Measurements from ENCODE around the gene TTC34.
A peak's percentile ranks its signal among the peaks of the same experiment; 100 is the strongest.

TTC34 gene

DNA sequence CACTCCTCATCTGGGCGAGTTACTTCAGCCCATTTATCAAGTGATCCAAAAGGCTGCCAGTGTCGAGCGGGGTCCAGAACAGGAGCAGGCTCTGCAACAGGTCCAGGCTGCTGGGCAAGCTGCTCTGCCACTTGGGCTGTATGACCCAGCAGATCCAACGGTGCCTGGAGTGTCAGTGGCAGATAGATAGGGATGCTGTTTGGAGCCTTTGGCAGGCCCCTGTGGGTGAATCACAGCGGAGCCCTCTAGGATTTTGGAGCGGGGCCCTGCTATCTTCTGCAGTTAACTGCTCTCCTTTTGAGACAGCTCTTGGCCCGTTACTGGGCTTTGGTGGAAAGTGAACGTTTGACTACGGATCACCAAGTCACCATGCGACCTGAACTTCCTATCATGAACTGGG, 176.2 kb downstream of the TTC34 start:
- no peak for DNase-seq (ENCODE audit: low spot score)

DNA sequence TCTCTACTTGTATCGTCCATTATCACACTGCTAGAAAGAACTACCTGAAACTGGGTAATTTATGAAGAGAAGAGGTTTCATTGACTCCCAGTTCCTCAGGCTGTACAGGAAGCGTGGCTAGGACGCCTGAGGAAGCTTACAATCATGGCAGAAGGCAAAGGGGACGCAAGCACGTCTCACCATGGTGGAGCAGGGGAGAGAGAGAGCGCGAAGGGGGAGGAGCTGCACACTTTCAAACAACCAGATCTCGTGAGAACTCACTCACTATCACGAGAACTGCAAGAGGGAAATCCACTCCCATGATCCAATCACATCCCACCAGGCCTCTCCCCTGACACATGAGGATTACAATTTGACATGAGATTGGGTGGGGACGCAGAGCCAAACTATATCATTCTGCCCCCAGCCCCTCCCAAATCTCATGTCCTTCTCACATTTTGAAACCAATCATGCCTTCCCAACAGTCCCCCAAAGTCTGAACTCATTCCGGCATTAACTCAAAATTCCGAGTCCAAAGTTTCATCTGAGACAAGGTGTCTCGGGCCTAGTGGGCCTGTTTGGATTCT, 176.7 kb downstream of the TTC34 start:
- no peak for DNase-seq (ENCODE audit: low spot score)

DNA sequence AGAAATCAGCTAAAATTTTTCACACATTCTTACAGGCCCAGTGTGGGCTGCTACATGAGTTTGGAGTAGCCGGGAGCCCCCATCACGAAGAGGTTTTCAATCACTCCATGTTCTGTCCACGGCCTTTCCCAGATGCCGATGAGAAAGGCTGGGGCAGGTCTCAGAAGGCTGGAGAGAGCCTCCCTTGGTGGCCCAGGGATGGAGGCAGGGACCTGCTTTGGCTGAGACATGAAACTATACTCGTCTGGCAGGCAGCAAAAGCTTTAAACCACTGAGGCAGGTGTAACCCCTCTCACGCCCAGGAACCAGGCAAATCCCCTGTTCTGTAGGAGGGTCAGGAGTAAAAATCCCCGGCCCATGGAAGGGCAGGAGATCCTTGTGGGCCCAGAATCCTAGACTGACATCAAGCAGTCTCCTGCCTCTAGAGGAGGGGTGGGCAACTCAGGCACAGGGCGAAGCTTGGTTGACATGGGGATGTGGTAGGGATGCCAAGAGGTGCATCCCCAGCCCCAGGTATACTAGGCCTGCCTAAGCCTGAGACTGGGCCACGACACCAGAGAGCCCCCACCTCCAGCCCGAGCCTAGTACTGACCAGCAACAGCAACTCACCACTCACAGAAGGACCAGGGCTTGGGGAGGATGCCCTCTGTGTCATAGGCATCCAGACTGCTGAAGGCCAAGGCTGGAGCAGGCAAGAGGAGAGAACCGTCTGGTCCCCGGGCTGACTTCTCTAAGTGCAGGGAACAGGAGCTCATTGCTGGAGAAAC, 177.7 kb downstream of the TTC34 start:
- no peak for DNase-seq (ENCODE audit: low spot score)

DNA sequence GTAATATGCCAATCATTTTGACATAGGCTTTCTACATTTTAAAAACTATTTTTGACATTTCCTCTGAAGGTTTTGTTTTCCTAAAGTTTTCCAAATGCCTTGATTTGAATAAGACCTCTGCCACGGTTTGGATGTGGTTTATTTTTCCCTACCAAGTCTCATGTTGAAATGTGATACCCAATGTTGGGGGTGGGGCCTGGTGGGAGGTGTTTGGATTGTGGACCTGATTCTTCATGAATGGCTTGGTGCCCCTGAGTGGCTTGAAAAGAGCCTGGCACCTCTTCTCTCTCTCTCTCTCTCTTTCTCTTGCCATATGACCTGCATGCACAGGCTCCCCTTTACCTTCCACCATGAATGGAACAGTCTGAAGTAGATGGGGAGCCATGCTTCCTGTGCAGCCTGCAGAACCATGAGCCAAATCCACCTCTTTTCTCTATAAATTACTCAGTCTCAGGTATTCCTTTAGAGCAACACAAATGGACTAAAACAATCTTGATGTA, 183.5 kb downstream of the TTC34 start:
- DNase-seq (ENCODE audit: low spot score) = no peak

DNA sequence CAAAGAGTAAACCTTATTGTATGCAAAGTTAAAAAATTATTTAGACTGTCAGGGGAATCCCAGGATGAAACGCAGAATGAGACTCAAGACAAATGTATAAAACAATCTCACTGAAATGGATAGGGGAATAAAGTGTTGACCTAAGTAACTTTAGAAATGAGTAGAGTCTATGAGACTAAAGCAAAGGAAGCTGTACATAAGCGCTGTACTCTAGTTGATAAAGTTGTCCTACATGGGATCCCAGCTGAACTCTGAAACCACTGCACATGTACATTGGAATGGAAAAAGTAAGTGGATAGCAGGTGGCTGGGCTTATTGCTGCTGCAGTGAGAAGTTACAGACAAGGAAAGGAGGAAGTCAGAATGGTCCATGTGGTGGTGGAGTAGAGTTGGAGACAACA, 187.3 kb downstream of the TTC34 start:
- no peak for DNase-seq (ENCODE audit: low spot score)

DNA sequence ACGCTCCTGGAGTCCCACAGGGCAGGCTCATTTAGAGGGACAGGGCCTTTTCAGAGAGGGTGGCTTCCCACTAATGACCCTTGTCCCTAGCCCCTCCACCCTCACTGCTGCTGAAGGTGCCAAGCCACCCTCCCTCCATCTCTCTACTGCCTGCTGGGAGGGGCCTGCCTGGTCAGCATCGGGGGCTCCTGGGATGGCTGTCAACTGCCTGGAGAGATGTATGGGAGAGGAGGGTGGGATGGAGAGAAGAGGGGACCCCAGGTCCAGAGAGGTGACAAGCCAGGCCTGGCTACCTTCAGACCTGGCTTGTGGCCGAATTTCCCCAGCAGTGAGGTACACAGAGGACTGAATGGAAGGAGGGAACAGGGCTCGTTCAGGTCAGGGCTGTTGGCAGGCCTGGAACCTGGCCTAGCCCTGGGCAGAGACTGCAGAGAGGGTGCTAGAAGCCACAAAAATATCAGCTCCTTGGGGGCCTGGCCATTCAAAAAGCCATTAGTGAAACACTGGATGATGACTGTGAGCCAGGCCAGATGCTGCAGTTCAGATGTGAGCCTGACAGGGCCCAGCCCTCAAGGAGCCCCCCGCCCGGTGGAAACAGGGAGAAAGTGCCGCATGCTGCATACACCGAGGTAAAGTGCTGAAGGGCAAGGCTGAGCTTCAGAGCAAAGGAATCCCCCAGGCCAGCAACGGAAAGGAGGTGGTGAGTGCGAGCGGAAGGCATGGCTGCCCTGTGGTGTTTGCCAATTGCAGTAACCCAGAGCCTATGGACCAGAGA, 188.7 kb downstream of the TTC34 start:
- DNase-seq (ENCODE audit: low spot score) = no peak

DNA sequence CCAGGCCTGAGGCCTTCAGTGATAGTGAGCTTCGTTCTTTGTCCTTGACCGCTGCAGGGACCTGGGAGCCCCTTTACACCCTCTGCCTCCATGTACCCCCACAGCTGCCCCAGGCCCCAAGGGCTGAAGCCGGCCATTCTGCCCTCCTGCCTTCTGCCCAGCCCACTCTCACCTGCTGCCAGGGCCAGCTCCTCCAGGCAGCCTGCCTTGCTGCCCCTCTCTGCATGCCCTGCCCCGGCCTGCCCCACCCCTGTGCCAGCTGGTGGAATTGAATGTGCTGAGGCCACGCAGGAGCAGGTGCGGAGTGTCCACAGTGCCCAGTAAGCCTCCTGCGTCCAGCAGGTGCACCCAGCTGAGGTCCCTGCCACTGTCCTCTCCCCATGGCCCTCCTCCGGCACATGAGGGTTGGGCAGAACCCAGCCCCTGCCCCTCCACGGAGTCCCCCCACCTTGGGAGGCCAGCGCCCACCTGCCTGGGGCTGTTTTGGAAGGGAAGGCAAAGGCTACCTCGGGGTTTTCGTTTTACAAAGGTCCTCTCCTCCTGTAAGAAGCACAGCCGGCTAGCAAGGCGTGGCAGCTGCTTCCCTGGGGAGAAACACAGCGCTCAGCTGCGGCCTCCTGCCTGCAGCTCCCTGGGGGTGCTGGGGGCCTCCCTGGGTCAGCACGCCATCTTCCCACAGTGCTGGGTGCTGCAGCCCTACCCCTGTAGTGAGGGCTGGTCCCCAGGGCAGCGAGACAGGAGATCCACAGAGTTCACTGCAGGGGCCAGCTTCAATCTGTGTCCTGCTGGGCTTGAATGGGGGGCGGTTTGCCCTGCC, 189.7 kb downstream of the TTC34 start:
- DNase-seq (ENCODE audit: low spot score) = no peak

DNA sequence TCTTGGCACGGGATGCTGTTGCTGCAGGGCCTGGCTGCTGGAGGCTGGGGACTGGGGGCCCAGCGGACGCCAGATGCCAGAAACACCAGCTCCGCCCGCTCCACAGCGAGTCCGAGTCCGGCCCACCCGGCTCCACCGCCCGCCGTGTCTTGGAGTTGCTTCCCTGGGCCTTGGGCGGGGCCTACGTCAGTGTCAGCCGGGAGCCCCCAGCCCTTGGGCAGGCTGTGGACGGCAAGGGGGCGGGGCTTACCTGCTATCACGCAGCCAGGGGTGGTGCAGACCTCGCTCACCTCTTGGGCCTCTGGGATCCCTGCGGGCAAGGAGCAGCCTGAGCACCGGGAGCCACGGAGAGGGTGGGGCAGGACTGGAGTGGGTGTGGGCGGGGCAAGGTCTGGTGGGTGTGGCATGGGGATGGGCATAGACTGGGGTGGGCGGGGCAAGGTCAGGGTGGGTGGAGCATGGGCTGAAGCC, 190.4 kb downstream of the TTC34 start:
- peak; percentile 72 for DNase-seq (ENCODE audit: low spot score)

DNA sequence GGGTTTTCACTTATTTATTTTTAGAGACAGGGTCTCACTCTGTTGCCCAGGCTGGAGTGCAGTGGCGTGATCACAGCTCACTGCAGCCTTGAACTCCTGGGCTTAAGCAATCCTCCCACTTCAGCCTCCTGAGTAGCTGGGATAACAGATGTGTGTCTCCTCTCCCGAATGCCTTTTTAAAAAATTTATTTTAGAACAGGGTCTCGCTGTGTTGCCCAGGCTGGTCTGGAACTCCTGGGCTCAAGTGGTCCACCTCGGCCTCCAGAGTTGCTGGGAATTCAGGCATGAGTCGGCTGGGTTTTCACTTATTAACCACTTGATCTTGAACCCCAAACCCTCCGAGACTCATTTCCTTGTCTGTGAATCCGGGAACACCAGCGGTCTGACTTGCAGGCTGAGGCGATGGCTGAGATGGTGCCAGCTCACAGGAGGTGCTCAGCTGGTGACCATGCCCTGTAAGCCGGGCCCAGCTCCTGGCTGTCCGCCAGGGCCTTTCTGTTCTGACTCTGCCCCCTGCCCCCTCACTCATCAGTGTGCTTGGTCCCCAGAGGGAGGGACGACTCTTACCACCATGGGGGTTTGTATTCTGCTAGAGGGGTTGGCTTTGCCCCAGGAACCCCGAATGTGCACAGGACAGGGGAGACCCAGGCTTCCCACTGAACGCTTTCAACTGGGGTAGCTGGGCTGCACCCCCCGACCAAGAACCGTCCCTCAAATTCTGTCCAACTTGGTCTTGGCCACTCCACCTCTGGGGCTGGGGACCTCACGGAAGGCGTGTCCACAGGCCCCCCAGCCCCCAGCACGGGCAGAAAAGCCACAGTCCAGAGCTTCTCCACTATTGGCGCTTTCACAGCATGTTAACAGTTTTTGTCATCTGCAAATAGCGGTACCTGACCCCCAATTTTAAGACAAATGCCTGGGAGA, 191.2 kb downstream of the TTC34 start:
- no peak for DNase-seq (ENCODE audit: low spot score)

DNA sequence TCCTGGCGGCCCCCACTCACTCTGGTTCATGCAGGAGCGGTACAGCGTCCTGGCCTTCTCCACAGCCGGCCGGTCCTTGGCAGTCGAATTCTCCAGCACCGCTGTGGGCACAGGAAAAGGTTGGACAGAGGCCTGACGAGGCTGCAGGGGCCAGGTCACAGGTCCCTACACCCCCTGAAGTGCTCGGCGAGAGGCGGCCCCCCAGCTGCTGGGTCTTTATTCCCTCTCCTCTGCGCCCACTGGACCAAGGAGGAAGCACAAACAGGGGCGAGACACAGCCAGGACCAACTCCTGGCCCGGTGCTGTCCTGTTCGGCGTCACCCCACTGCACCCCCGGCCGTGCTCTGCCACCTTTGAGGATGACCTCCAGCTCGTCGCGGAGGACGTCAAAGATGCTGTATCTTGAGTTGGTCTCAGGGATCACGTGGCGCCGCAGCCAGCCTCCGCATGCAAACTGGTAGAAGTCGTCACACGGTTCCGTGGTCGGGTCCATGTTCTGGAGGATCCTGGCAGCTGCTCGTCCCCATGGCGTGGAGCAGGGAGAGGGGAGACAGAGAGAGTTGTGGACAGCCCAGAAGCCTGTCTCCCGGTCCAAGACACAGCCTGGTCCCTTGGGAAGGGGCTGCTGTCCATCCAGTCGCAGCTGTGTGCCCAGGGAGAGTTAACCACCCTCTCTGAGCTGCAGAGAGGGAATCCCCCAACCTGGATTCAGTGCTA, 192.0 kb downstream of the TTC34 start:
- no peak for DNase-seq (ENCODE audit: low spot score)

DNA sequence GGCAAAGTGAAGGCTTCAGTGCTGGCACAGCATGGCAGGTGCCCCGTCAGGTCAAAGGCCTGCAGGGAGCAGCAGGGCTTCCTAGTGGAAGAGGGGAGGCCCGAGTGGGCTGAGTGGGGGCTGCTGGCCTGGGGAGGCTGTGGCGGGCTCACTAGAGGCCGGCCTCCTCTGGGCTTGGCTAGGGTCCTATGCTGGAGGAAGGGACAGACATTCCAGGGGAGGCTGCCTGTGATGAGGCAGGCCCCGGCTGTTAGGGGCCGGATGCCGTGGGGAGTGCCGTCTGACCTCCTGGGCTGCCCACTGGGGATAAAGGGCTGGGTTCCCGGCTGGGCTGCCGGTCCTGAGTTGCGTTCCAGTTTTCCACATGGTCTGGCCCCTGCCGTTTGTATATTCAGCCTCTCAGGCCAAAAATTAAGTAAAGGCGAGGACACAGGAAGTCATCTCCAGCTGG, 193.8 kb downstream of the TTC34 start:
- DNase-seq (ENCODE audit: low spot score) = no peak

DNA sequence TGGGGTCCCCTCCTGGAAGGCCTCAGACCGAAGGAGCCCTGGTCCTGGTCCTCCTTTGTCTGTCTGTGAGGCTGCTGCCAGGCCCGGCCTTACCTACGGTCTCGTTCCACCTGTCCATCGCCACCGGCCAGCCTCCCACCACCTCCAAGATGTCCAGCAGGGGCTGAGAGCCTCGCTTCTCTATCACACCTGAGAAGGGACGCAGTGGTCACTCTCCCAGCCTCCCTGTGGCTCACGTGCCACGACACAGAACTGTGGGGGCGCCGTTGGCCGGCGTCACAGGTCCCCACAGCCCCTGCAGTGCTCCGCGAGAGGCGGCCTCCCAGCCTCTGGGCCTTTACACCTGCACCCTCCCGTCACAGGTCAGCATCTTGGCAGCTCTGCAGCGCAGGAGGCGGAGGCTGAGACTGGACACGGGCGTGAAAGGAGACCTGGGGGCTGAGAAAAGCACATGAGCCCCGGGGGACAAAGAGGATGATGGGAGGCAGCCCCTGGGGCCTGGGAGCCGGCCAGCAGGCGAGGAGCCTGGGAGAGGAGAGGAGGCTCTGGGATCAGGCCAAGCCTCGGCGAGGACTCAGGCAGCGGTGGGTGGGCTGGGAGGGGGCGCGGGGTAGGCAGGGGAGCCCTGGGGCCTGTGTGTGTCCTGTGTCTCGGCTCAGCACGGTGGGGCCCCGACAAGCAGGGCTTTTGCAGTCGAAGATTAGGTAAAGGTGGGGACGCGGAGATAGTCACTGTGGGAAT, 194.4 kb downstream of the TTC34 start:
- DNase-seq (ENCODE audit: low spot score) = no peak

DNA sequence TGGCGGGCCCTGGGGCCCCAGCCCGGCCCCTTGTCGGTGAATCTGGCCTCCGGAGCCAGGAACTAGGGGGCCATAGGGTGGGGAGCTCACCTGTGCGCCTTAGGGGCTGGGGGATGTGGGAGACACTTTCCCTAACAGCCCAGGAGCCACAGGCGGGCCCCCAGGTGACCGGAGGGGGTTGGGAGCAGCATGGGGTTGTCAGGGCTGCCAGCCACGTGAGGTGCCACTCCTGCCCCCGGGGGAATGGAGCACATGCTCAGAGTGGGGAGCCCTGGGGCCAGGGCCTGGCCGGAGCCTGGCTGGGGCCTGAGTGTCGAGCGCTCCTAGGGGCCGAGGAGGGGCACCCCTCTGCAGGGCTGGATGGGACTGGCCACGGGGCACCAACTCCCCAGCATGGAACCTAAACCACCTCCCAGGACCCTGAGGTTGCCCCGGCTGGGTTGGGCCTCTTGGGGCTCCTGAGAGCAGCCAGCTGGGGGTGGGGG, 195.1 kb downstream of the TTC34 start:
- DNase-seq (ENCODE audit: low spot score) = no peak

DNA sequence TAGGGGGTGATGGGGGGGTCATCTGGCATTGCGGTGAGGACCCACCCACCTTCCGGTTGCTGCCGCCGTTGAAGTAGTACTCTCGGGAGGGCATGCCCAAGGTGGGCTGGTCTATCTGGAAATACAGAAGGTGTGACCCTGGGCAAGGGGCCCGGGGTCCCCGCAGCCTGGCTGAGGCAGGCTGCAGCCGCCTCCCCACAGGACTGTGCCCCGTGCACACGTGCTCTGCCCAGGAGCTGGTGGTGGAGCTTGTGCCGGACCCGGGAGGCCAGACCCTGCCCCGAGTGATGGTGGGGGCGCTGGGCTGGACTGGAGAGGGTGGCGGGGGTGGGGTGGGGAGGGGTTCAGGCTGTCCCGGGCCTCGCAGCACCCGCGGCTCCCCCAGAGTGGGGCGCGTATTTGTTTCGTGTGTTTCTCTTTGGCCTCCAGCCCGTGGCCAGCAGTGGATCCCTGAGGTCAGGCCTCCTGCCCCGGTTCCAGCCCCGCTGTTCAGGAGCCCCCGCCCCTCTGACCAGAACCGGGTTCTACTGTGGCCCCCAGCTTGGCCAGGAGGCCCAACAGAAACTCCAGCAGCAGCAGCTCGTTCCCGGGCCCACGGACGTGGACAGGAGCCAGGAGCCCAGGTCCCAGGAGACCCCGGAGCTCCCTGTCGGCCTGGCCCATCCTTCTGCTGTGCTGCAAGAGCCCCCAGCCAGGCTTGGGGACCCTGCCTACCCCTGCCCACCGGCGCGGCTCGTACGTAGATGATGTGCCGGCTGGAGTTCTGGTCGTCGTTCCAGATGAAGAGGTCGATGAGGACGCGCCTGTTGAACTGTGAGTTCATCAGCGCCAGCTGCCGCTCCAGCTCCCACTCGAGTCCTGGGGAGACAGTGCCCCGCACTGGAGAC, 195.7 kb downstream of the TTC34 start:
- DNase-seq (ENCODE audit: low spot score) = no peak

DNA sequence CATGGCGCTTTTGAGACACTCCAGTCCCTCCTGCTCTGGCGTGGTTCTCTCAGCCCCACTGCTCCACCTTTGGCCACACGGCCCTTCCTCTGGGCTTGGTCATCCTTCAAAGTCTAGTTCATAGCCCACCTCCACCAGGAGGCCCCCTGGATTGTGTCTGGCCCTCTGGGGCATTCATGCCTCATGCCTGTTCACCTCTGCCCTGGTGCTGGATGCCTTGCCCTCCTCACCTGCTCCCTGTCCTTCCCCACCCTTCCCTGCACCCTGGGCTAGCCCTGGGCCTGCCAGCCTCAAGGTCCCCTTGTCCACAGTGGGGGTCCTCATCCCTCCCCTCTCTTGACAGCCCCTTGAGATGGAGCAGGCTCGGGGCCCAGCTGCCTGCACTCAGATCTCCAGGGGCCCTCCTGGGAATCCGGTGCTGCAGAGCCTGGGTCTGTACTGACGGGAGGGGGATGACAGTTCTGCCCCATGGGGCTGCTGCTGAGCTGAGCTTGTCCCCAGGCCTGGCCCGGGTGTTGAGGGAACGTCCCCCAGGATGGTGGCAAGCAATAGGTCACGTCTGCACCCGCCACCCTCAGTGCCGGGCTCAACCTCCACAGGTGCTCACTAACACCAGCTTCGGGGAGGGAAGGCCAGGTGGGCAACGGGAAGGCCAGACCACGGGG, 196.5 kb downstream of the TTC34 start:
- no peak for DNase-seq (ENCODE audit: low spot score)

DNA sequence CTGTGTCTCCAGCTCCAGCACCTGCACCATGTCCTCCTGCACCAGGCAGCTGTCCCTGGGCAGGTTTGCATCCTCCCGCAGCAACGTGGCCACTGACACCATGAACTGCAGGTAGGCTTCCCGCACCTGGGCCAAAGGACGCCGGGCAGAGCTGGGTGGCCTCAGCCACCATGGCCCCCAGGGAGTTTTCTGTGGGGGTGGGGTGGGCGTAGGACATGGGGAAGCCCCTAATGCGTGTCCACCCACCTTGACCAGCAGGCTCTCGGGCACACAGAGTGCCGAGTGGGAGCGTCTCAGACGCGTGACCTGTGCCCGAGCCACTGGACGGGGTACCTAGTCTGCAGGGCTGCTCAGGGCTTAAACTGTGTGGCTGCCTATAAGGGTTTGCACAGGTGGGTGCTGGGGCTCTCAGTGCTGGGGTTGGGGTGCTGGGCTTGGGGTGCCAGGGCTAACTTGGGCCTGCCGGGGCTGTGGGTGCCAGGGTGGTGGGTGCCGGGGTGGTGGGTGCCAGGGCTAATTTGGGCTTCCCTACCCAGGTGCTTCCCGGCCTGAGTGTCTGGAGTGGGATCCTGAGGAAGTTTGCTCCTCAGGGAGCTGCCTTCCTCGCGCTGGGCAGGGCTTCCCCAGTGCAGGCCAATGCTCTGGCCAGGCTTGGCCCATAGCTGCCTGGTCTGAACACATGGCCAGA, 197.2 kb downstream of the TTC34 start:
- DNase-seq (ENCODE audit: low spot score) = no peak

DNA sequence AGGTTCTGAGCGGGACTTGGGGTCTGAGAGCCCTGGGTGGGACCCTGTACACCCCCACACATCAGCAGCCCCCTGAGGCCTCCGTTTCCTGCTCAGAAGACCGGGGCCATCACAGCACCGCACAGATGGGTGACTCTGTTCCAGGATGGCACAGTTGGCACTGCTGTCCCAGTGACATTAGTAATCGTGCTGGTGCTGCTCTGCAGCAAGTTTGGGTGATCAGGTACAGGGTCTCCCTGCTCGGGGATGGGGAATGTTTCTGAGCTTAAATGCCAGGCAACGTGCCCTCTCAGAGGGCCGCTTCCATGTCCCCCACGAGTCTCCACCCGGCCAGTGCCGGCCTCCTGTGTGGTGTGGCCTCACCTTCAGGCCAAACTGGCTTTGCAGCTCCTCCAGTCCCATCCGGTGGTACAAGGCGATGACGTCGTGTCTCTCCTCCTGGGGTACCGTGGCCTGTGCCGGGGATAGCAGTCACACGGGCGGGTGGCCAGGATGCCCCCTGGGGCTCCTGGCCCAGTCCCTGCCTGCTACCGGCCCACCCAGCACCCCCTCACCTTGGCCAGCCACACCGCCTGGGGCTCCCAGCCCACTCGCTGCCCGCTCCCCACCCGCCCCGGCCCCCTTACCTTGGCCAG, 197.9 kb downstream of the TTC34 start:
- no peak for DNase-seq (ENCODE audit: low spot score)
